HG02943 (cell line): ENCODE data around the gene BCAR3.

Experiments
- ATAC-seq: cut with Tn5 transposase; IDR thresholded peaks from one replicate; pipeline ENCODE4 v1.9.1; 2021; ENCODE audit warnings: mild to moderate bottlenecking, low read depth, moderate library complexity; ENCODE audit not compliant: unreplicated experiment

Gene BCAR3

GRCh38 chr1:93602101-93602500 is 79.5 kb downstream of the BCAR3 start:
- ATAC-seq: no peak

GRCh38 chr1:93601686-93602085 is 80.0 kb downstream of the BCAR3 start:
- no peak for ATAC-seq

- ATAC-seq: no peak
Measured at GRCh38 chr1:93600663-93601062, 81.0 kb downstream of the BCAR3 start.

GRCh38 chr1:93599479-93599878 is 82.2 kb downstream of the BCAR3 start:
- no peak for ATAC-seq

- no peak for ATAC-seq
Measured at GRCh38 chr1:93598861-93599439, 82.7 kb downstream of the BCAR3 start.

- ATAC-seq: no peak
Measured at GRCh38 chr1:93598396-93598795, 83.2 kb downstream of the BCAR3 start.

GRCh38 chr1:93597709-93598108 is 83.9 kb downstream of the BCAR3 start:
- ATAC-seq: no peak

GRCh38 chr1:93596329-93597089 is 85.1 kb downstream of the BCAR3 start:
- no peak for ATAC-seq

- ATAC-seq: no peak
Measured at GRCh38 chr1:93595743-93596142, 85.9 kb downstream of the BCAR3 start.

GRCh38 chr1:93595266-93595665 is 86.4 kb downstream of the BCAR3 start:
- ATAC-seq: no peak

GRCh38 chr1:93594603-93594880 is 87.1 kb downstream of the BCAR3 start:
- no peak for ATAC-seq

GRCh38 chr1:93593854-93594602 is 87.6 kb downstream of the BCAR3 start:
- no peak for ATAC-seq

- ATAC-seq: no peak
Measured at GRCh38 chr1:93592551-93592949, 89.1 kb downstream of the BCAR3 start.

- ATAC-seq: peak; percentile 93
Measured at GRCh38 chr1:93591676-93592550, 89.7 kb downstream of the BCAR3 start.

GRCh38 chr1:93591291-93591675 is 90.4 kb downstream of the BCAR3 start:
- peak; percentile 26 for ATAC-seq

GRCh38 chr1:93588955-93589354 is 92.7 kb downstream of the BCAR3 start:
- no peak for ATAC-seq

- ATAC-seq: no peak
Measured at GRCh38 chr1:93588206-93588605, 93.4 kb downstream of the BCAR3 start.

GRCh38 chr1:93587354-93587753 is 94.3 kb downstream of the BCAR3 start:
- no peak for ATAC-seq

- no peak for ATAC-seq
Measured at GRCh38 chr1:93585059-93585966, 96.3 kb downstream of the BCAR3 start.
